K562 (cell line): Measurements from ENCODE around the gene RHBG. TPM values are rescaled to one million over a fixed set of nuclear protein-coding genes. Genes with fewer than 3 reads are reported as not detected.

Experiments used
- ATAC-seq: fragments of 200-7000 bp; cut with Tn5 transposase; 3 replicates; pipeline ENCODE4 v1.9.1; 2020; ENCODE audit warnings: moderate library complexity
- BruUV-seq: library from RNA; stranded (reverse); fragments of 400-500 nt; replicated peaks from 2 replicates; lab custom pipeline; 2021; lab: Mats Ljungman, UMichigan
- CTCF ChIA-PET: fragments of 300-600 bp; formaldehyde crosslinking; extraction: SDS; loops from one replicate; lab custom pipeline; 2021; ENCODE audit warnings: low intra/inter-chr PET ratio; lab: Yijun Ruan, JAX
- POLR2A ChIA-PET: fragments of 300-600, 350-650 bp; sonication (Branson Sonifier 250); formaldehyde crosslinking; extraction: SDS; loops from one replicate; lab custom pipeline; 2021; ENCODE audit warnings: antibody characterized with exemption, inconsistent platforms; lab: Yijun Ruan, JAX
- DNase-seq, 4 experiments: peaks; one replicate each; pipeline versions ENCODE4 v3.0.0 to v3.0.0-alpha.2; 2011 to 2018; ENCODE audit warnings: low spot score in 3 of 4, mixed read lengths in 3 of 4; ENCODE audit errors: extremely low read depth in 1 of 4
- FAIRE-seq: peaks from 2 replicates; lab custom pipeline; 2011; peaks lifted over from hg19 to GRCh38; lab: Jason Lieb, UNC
- H2AFZ ChIP-seq: 2 replicates; pipeline ENCODE4 v1.6.0; 2011; ENCODE audit warnings: low read depth, low read length, control low read depth, inconsistent platforms
- H3K27ac ChIP-seq: fragments of 200-600 bp; 3 replicates; pipeline ENCODE4 v1.8.0; 2011; ENCODE audit warnings: low read depth, mild to moderate bottlenecking, control low read depth, inconsistent platforms, low read length, moderate library complexity, mixed read lengths; ENCODE audit errors: extremely low read depth
- H3K27me3 ChIP-seq, 2 experiments: fragments of 300-600 bp in 1 of 2; 2 replicates in 1 of 2; 3 replicates in 1 of 2; pipeline versions ENCODE4 v1.6.0 to v1.8.0; 2011; ENCODE audit warnings: inconsistent platforms in 2 of 2, low read length in 2 of 2, mild to moderate bottlenecking in 1 of 2, mixed read lengths in 1 of 2, moderate library complexity in 1 of 2; ENCODE audit not compliant: control insufficient read depth in 2 of 2, insufficient read depth in 2 of 2
- H3K36me3 ChIP-seq: fragments of 300-600 bp; 3 replicates; pipeline ENCODE4 v1.8.0; 2011; ENCODE audit warnings: mild to moderate bottlenecking, low read length, inconsistent platforms; ENCODE audit not compliant: control insufficient read depth, insufficient read depth
- H3K4me1 ChIP-seq, 2 experiments: fragments of 200-600 bp in 1 of 2; replicated peaks in 1 of 2; 2 replicates in 1 of 2; 3 replicates in 1 of 2; pipeline versions ENCODE4 v1.5.1 to v1.8.0; 2011; ENCODE audit warnings: inconsistent platforms in 2 of 2, low read length in 2 of 2, mild to moderate bottlenecking in 1 of 2, mixed read lengths in 1 of 2, moderate library complexity in 1 of 2; ENCODE audit not compliant: control insufficient read depth in 2 of 2, insufficient read depth in 2 of 2
- H3K4me2 ChIP-seq: 2 replicates; pipeline ENCODE4 v1.6.1; 2011; ENCODE audit warnings: low read length, control low read depth, inconsistent platforms, mixed read lengths; ENCODE audit not compliant: insufficient read depth
- H3K4me3 ChIP-seq: fragments of 200-600 bp; sonication (generic), shearing (Covaris generic); 2 replicates; pipeline ENCODE4 v1.5.1; 2016; ENCODE audit warnings: control low read depth, inconsistent platforms
- H3K79me2 ChIP-seq: fragments of 200-600 bp; 3 replicates; pipeline ENCODE4 v1.8.0; 2011; ENCODE audit warnings: low read length, inconsistent platforms; ENCODE audit not compliant: control insufficient read depth, insufficient read depth
- H3K9ac ChIP-seq, 2 experiments: 2 replicates each; pipeline versions ENCODE4 v1.6.0 to v1.6.1; 2011; ENCODE audit warnings: low read depth in 2 of 2, low read length in 2 of 2, control low read depth in 1 of 2, inconsistent platforms in 1 of 2, mild to moderate bottlenecking in 1 of 2, mixed read lengths in 1 of 2; ENCODE audit not compliant: insufficient read depth in 1 of 2
- H3K9me1 ChIP-seq: one replicate; pipeline ENCODE4 v1.6.0; 2011; ENCODE audit warnings: inconsistent platforms, mild to moderate bottlenecking, low read length, moderate library complexity; ENCODE audit not compliant: control insufficient read depth, insufficient read depth
- H3K9me3 ChIP-seq: replicated peaks from 2 replicates; pipeline ENCODE4 v1.5.1; 2011; ENCODE audit warnings: low read depth, low read length, inconsistent platforms; ENCODE audit not compliant: control insufficient read depth, insufficient read depth
- H4K20me1 ChIP-seq: replicated peaks from 2 replicates; pipeline ENCODE4 v1.6.1; 2011; ENCODE audit warnings: low read length, inconsistent platforms, mixed read lengths; ENCODE audit not compliant: control insufficient read depth, insufficient read depth
- E4F1 ChIP-seq: fragments of 250-450 bp; sonication (Bioruptor Pico); IDR thresholded peaks from 2 replicates; pipeline ENCODE4 v1.5.0; 2021; ENCODE audit warnings: mild to moderate bottlenecking, borderline replicate concordance
- PCBP2 ChIP-seq: fragments of 200-400 bp; formaldehyde crosslinking; IDR thresholded peaks from 2 replicates; pipeline ENCODE4 v1.6.1; 2018; ENCODE audit warnings: low read length, low read depth, mild to moderate bottlenecking, moderate library complexity; ENCODE audit not compliant: poor library complexity, severe bottlenecking
- REST ChIP-seq, 2 experiments: fragments of 450-650 bp; formaldehyde crosslinking in 1 of 2; IDR thresholded peaks; 2 replicates each; pipeline versions ENCODE4 v1.4.0 to v1.6.1; 2014 to 2020; ENCODE audit warnings: mild to moderate bottlenecking in 2 of 2, borderline replicate concordance in 1 of 2, low read depth in 1 of 2
- ZNF316 ChIP-seq: fragments of 450-650 bp; IDR thresholded peaks from 2 replicates; pipeline ENCODE4 v1.6.1; 2016
- WGBS: fragments of 100-300 bp; shearing (Covaris generic); methylation state at CpG from one replicate; pipeline ENCODE4 v1.1.6; 2016; ENCODE audit warnings: low coverage, mixed read lengths; ENCODE audit not compliant: insufficient coverage; ENCODE audit errors: missing lambda C conversion rate; 5-methylcytosine and 5-hydroxymethylcytosine counted together
- in situ Hi-C: fragments of 300-500 bp; cut with MboI; formaldehyde crosslinking; loops from 4 replicates; pipeline ENCODE4 v1.15.0; 2018; ENCODE audit warnings: inconsistent platforms, mixed read lengths
- intact Hi-C: fragments of 100-400 bp; cut with micrococcal nuclease; formaldehyde crosslinking; loops from 2 replicates; pipeline ENCODE4 v1.14.2; 2022
- polyA plus RNA-seq, 8 experiments: library from polyadenylated mRNA; depleted of rRNA in 4 of 8; stranded (reverse) in 5 of 8; unstranded in 3 of 8; fragments of >200 nt; fragmentation: Nextera tagmentation in 2 of 8; fragmentation: Illumina TruSeq in 1 of 8; extraction: Ambion mirVana in 2 of 8; extraction: Trizol in 1 of 8; gene quantifications; 2 replicates each; pipeline versions ENCODE4 v1.2.1 to v1.2.3, GENCODE V29; 2011 to 2014; ENCODE audit warnings: inconsistent platforms in 1 of 8, missing spikeins in 1 of 8
- total RNA-seq, 7 experiments: library from RNA; depleted of rRNA in 6 of 7; stranded (reverse); fragments of >200 nt in 6 of 7; fragmentation: Illumina TruSeq in 2 of 7; extraction: Trizol in 2 of 7; gene quantifications; 2 replicates each; pipeline versions ENCODE4 v1.2.1 to v1.2.3, GENCODE V29; 2011 to 2021; ENCODE audit warnings: low replicate concordance in 1 of 7
- TF ChIP-seq, protein P1 (sequence below), 2 experiments: IDR thresholded peaks; 2 replicates each; pipeline ENCODE4 v1.6.1; 2012; ENCODE audit warnings: improper control_type of control experiment in 2 of 2, low read depth in 2 of 2, low read length in 2 of 2, borderline replicate concordance in 1 of 2

RHBG gene
- total and polyA plus RNA-seq, 9 of the 15 experiments (the other 6 are each of a cell fraction or from before 2014, with no cell fraction given) = not detected

DNA sequence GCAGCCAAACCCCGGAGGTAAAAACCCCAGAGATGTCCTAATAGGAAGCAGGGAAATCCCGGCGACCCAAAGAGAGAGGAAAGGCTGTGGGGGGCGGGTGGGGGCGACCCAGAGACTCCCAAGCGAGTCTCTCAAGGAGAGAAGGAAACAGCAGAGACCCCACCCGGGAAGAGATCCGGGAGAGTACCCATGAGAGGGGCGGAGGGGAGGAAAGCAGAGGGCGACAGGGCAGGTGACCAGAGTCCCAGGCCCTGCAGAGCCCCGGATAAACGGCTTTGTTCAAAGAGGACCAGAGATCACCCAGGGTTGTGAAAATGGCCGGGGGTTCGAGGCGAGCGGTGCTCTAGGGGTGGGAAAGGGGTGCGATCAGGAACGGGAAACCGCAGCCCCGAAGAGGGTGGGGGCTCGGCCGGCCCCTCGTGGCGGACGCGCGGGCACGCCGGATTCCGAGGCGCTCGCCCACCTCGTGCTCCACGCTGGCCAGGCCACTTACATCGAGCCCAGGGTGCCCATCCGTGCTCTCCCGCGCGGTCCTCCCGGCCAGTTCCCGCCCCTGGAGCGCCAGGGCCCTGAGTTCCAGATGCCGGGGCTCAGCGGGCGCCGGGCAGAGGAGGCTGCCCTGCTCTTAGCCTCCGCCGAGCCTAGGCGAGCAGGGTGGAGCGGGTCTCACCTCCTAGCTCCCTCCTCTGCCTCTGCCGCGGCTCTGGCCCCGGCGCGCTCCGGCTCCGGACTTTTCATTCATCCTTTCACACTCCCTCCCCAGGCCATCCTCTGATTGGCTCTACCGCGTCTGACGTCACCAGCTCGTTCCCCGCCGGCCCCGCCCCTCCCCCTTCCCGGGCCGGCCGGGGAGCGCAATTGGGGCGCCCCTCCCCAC lies 52.3 kb downstream of the RHBG start:
- intact Hi-C loops (no loop called here), in situ Hi-C loops (no loop called here)
- Histone ChIP-seq H3K79me2 (no peaks in the 10 kb centered on the region), H3K36me3 (no peaks in the 10 kb centered on the region), H3K4me2 (peak overlapping the region; percentile 64), H3K4me1 (peaks cover 41% of the 10 kb centered on the region in 2 experiments; a peak in 4 of 5 replicates), H4K20me1 (0 out of 2 replicates have a peak, but pooled peaks cover 4% of the 10 kb centered on the region), H3K27ac (peak overlapping the region; percentile 14; the same call in 2 of the 3 replicates), H3K27me3 (peaks cover 15 to 28% of the 10 kb centered on the region in 2 experiments; a peak in 3 of 5 replicates), H2AFZ (peak overlapping the region; percentile 87), H3K9me3 (no peaks in the 10 kb centered on the region), H3K9me1 (no peaks in the 10 kb centered on the region), H3K9ac (peak overlapping the region; percentile 35 to 74), H3K4me3 (peak overlapping the region; percentile 31)
- CTCF ChIA-PET = interaction anchor here (0.7 kb wide), 1 partner anchor 61 kb away, joined by 3 read pairs; no protein-coding TSS in a partner anchor
- POLR2A ChIA-PET = interaction anchor here (0.6 to 1.0 kb wide), 5 partner anchors 9 to 269 kb away, joined by 3 to 4 read pairs (median 3); no protein-coding TSS in a partner anchor
- DNase-seq (peak; percentile 90 to 98 (median 97)), FAIRE-seq (peak; percentile 48), ATAC-seq (peak; percentile 94)
- 1% methylated on average over 32 of the region's 69 CpGs for WGBS
- BruUV-seq = TSS peak; percentile 51
- TF ChIP-seq REST (IDR thresholded peaks at IDR 0.05; ENCODE audit: borderline replicate concordance) (no peak; the same call in 1 of the 2 replicates), REST (CRISPR knock-in tag; IDR thresholded peaks at IDR 0.05; ENCODE audit: low read depth) (peak; percentile 34; the same call in 1 of the 2 replicates), ZNF316 (no peak), E4F1 (CRISPR knock-in tag) (no peak), PCBP2 (no peak)
- TF ChIP-seq, protein P1, sequence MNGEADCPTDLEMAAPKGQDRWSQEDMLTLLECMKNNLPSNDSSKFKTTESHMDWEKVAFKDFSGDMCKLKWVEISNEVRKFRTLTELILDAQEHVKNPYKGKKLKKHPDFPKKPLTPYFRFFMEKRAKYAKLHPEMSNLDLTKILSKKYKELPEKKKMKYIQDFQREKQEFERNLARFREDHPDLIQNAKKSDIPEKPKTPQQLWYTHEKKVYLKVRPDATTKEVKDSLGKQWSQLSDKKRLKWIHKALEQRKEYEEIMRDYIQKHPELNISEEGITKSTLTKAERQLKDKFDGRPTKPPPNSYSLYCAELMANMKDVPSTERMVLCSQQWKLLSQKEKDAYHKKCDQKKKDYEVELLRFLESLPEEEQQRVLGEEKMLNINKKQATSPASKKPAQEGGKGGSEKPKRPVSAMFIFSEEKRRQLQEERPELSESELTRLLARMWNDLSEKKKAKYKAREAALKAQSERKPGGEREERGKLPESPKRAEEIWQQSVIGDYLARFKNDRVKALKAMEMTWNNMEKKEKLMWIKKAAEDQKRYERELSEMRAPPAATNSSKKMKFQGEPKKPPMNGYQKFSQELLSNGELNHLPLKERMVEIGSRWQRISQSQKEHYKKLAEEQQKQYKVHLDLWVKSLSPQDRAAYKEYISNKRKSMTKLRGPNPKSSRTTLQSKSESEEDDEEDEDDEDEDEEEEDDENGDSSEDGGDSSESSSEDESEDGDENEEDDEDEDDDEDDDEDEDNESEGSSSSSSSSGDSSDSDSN (IDR thresholded peaks at IDR 0.05; ENCODE audit: borderline replicate concordance in 1 of 2, low read depth in 2 of 2, low read length in 2 of 2) = 0 out of 4 replicates have a peak, but pooled peaks have one; percentile 35 to 70
